HG02870 (cell line): ENCODE results near the gene SMIM32.

ENCODE experiments used
- ATAC-seq: cut with Tn5 transposase; IDR thresholded peaks from one replicate; pipeline ENCODE4 v1.9.1; 2021; ENCODE audit warnings: mild to moderate bottlenecking, moderate library complexity; ENCODE audit not compliant: unreplicated experiment

The SMIM32 gene

GRCh38 chr5:136192526-136193321 lies at the start of gene SMIM32:
TSS of gene SMIM32 (minus strand) at chr5:136193162. CDS start at chr5:136192524, 638 bp downstream.
- no peak for ATAC-seq

GRCh38 chr5:136242611-136243010 lies 49.6 kb upstream of the SMIM32 start:
- peak; percentile 80 for ATAC-seq

- no peak for ATAC-seq
Measured at GRCh38 chr5:136242136-136242535, 49.2 kb upstream of the SMIM32 start.

- ATAC-seq: no peak
Measured at GRCh38 chr5:136240894-136241293, 47.9 kb upstream of the SMIM32 start.

GRCh38 chr5:136236479-136237083 lies 43.6 kb upstream of the SMIM32 start:
- ATAC-seq: no peak

GRCh38 chr5:136235321-136235720 lies 42.4 kb upstream of the SMIM32 start:
- no peak for ATAC-seq

GRCh38 chr5:136232316-136232715 lies 39.4 kb upstream of the SMIM32 start:
- peak; percentile 69 for ATAC-seq

GRCh38 chr5:136230176-136230575 lies 37.2 kb upstream of the SMIM32 start:
- no peak for ATAC-seq

- ATAC-seq: no peak
Measured at GRCh38 chr5:136228136-136228757, 35.3 kb upstream of the SMIM32 start.

GRCh38 chr5:136226401-136226800 lies 33.4 kb upstream of the SMIM32 start:
- ATAC-seq: no peak

GRCh38 chr5:136225796-136226195 lies 32.8 kb upstream of the SMIM32 start:
- no peak for ATAC-seq

GRCh38 chr5:136222580-136223235 lies 29.7 kb upstream of the SMIM32 start:
- ATAC-seq: no peak

- no peak for ATAC-seq
Measured at GRCh38 chr5:136221340-136221739, 28.4 kb upstream of the SMIM32 start.

GRCh38 chr5:136216230-136216629 lies 23.3 kb upstream of the SMIM32 start:
- ATAC-seq: no peak

- no peak for ATAC-seq
Measured at GRCh38 chr5:136215812-136216211, 22.9 kb upstream of the SMIM32 start.

GRCh38 chr5:136213919-136214493 lies 21.0 kb upstream of the SMIM32 start:
- ATAC-seq: no peak

GRCh38 chr5:136212252-136212721 lies 19.3 kb upstream of the SMIM32 start:
- no peak for ATAC-seq

- no peak for ATAC-seq
Measured at GRCh38 chr5:136211282-136212040, 18.5 kb upstream of the SMIM32 start.

GRCh38 chr5:136210259-136210658 lies 17.3 kb upstream of the SMIM32 start:
- ATAC-seq: no peak

- no peak for ATAC-seq
Measured at GRCh38 chr5:136209346-136209910, 16.5 kb upstream of the SMIM32 start.
